IPS-11a (cell line): ENCODE measurements around the gene HIBCH.
"Not testable (repeated sequence)": the region's sequence is repeated elsewhere in the genome, so short reads cannot be mapped to it uniquely, and the experiment has no call there.

Experiments used
- H3K4me3 ChIP-seq: one replicate; pipeline ENCODE4 v1.5.1; 2013; ENCODE audit warnings: low read depth, low read length, control low read depth

Gene HIBCH

GRCh38 chr2:190311893-190312634 is 7.6 kb downstream of the HIBCH start:
- H3K4me3 ChIP-seq = no peak overlapping the region

- H3K4me3 ChIP-seq = no peak overlapping the region
Observed at GRCh38 chr2:190308031-190308430, 11.6 kb downstream of the HIBCH start.

- H3K4me3 ChIP-seq = no peak overlapping the region
Observed at GRCh38 chr2:190304404-190304803, 15.2 kb downstream of the HIBCH start.

- no peak overlapping the region for H3K4me3 ChIP-seq
Observed at GRCh38 chr2:190303647-190304046, 16.0 kb downstream of the HIBCH start.

- no peak overlapping the region for H3K4me3 ChIP-seq
Observed at GRCh38 chr2:190302052-190302451, 17.6 kb downstream of the HIBCH start.

- no peak overlapping the region for H3K4me3 ChIP-seq
Observed at GRCh38 chr2:190301032-190301431, 18.6 kb downstream of the HIBCH start.

- H3K4me3 ChIP-seq = not testable (repeated sequence)
Observed at GRCh38 chr2:190297880-190298279, 21.7 kb downstream of the HIBCH start.

GRCh38 chr2:190283783-190284182 is 35.8 kb downstream of the HIBCH start:
- H3K4me3 ChIP-seq = no peak overlapping the region

- no peak overlapping the region for H3K4me3 ChIP-seq
Observed at GRCh38 chr2:190280565-190281350, 38.9 kb downstream of the HIBCH start.

- H3K4me3 ChIP-seq = not testable (repeated sequence)
Observed at GRCh38 chr2:190279256-190280134, 40.1 kb downstream of the HIBCH start.

GRCh38 chr2:190277234-190278112 is 42.2 kb downstream of the HIBCH start:
- no peak overlapping the region for H3K4me3 ChIP-seq

GRCh38 chr2:190272457-190272842 is 47.2 kb downstream of the HIBCH start:
- no peak overlapping the region for H3K4me3 ChIP-seq

GRCh38 chr2:190271783-190272456 is 47.7 kb downstream of the HIBCH start:
- no peak overlapping the region for H3K4me3 ChIP-seq

GRCh38 chr2:190270298-190270697 is 49.3 kb downstream of the HIBCH start:
- no peak overlapping the region for H3K4me3 ChIP-seq

GRCh38 chr2:190269699-190270098 is 49.9 kb downstream of the HIBCH start:
- not testable (repeated sequence) for H3K4me3 ChIP-seq

- no peak overlapping the region for H3K4me3 ChIP-seq
Observed at GRCh38 chr2:190267302-190267701, 52.3 kb downstream of the HIBCH start.

GRCh38 chr2:190266314-190266713 is 53.3 kb downstream of the HIBCH start:
- H3K4me3 ChIP-seq = no peak overlapping the region

GRCh38 chr2:190261851-190262250 is 57.8 kb downstream of the HIBCH start:
- no peak overlapping the region for H3K4me3 ChIP-seq

- no peak overlapping the region for H3K4me3 ChIP-seq
Observed at GRCh38 chr2:190256087-190256486, 63.5 kb downstream of the HIBCH start.

- H3K4me3 ChIP-seq = no peak overlapping the region
Observed at GRCh38 chr2:190255676-190256075, 64.0 kb downstream of the HIBCH start.
